HUES64 (cell line): ENCODE data around the gene EXOC1. TPM values are rescaled to one million over a fixed set of nuclear protein-coding genes. Genes with fewer than 3 reads are reported as not detected.

ENCODE experiments used
- H3K27ac ChIP-seq: 2 replicates; pipeline ENCODE4 v1.7.0; 2013; ENCODE audit warnings: low read depth, low read length, inconsistent platforms
- H3K27me3 ChIP-seq: 2 replicates; pipeline ENCODE4 v1.6.1; 2013; ENCODE audit warnings: mild to moderate bottlenecking, low read length; ENCODE audit not compliant: insufficient read depth
- H3K36me3 ChIP-seq: 2 replicates; pipeline ENCODE4 v1.6.1; 2013; ENCODE audit warnings: mild to moderate bottlenecking, low read length; ENCODE audit not compliant: insufficient read depth
- H3K4me1 ChIP-seq: 2 replicates; pipeline ENCODE4 v1.6.1; 2013; ENCODE audit warnings: mild to moderate bottlenecking, low read length, moderate library complexity; ENCODE audit not compliant: insufficient read depth
- H3K4me3 ChIP-seq: 2 replicates; pipeline ENCODE4 v1.5.1; 2013; ENCODE audit warnings: mild to moderate bottlenecking, low read length, moderate library complexity
- H3K9ac ChIP-seq: 2 replicates; pipeline ENCODE4 v1.6.1; 2013; ENCODE audit warnings: mild to moderate bottlenecking, low read depth, low read length
- H3K9me3 ChIP-seq: 2 replicates; pipeline ENCODE4 v1.6.1; 2013; ENCODE audit warnings: low read depth, low read length; ENCODE audit not compliant: insufficient read depth
- WGBS: fragments of 150-250, 120-280 bp; methylation state at CpG from one replicate; pipeline ENCODE4 v1.1.7; 2013; ENCODE audit warnings: missing lambda C conversion rate; 5-methylcytosine and 5-hydroxymethylcytosine counted together
- polyA plus RNA-seq, 2 experiments: library from polyadenylated mRNA; stranded (reverse); fragments of 50-300 nt; gene quantifications; one replicate each; pipeline ENCODE4 v1.2.3, GENCODE V29; 2013

Gene EXOC1
- polyA plus RNA-seq (2013, experiment 1 of 2), result 14.8 TPM
- 18.1 TPM for polyA plus RNA-seq (2013, experiment 2 of 2)

- peaks cover 4% of the 10 kb centered on the region; the same call in 1 of the 2 replicates for H3K9me3 ChIP-seq
- H3K4me1 ChIP-seq, result peaks cover 11% of the 10 kb centered on the region
- H3K9ac ChIP-seq, result peak within 1 kb of the TSS; percentile 78
- peak within 1 kb of the TSS; percentile 93 for H3K4me3 ChIP-seq
- H3K36me3 ChIP-seq, result peaks cover 4% of the 10 kb centered on the region; the same call in 1 of the 2 replicates
- WGBS, result under 1% methylated on average over 50 of the region's 50 CpGs
- H3K27me3 ChIP-seq, result peaks cover 4% of the 10 kb centered on the region; the same call in 1 of the 2 replicates
- peak within 1 kb of the TSS; percentile 26; the same call in 1 of the 2 replicates for H3K27ac ChIP-seq
Observed at GRCh38 chr4:55853484-55854046, at the start of gene EXOC1. Gene EXOC1 (plus strand): TSS chr4:55853648. CDS start chr4:55858324, 4,676 bp downstream.

- Histone ChIP-seq H3K9me3 (no peaks in the 10 kb centered on the region), H3K27ac (no peak overlapping the region), H3K4me1 (no peaks in the 10 kb centered on the region; the same call in 1 of the 2 replicates), H3K36me3 (no peaks in the 10 kb centered on the region), H3K4me3 (no peak overlapping the region), H3K27me3 (no peaks in the 10 kb centered on the region), H3K9ac (no peak overlapping the region)
Observed at GRCh38 chr4:55807556-55807955, 45.9 kb upstream of the EXOC1 start.

GRCh38 chr4:55808186-55808585 lies 45.3 kb upstream of the EXOC1 start:
- Histone ChIP-seq H3K27ac (no peak overlapping the region), H3K9ac (no peak overlapping the region), H3K4me3 (no peak overlapping the region), H3K36me3 (no peaks in the 10 kb centered on the region), H3K9me3 (no peaks in the 10 kb centered on the region), H3K4me1 (no peaks in the 10 kb centered on the region; the same call in 1 of the 2 replicates), H3K27me3 (no peaks in the 10 kb centered on the region)
- 84% methylated on average over 1 of the region's 2 CpGs for WGBS

- no peaks in the 10 kb centered on the region; the same call in 1 of the 2 replicates for H3K4me1 ChIP-seq
- H3K9me3 ChIP-seq, result no peaks in the 10 kb centered on the region
- no peak overlapping the region for H3K9ac ChIP-seq
- H3K36me3 ChIP-seq, result no peaks in the 10 kb centered on the region
- no peak overlapping the region for H3K4me3 ChIP-seq
- WGBS, result 90% methylated on average over 5 of the region's 5 CpGs
- H3K27me3 ChIP-seq, result no peaks in the 10 kb centered on the region
- no peak overlapping the region for H3K27ac ChIP-seq
Observed at GRCh38 chr4:55808632-55809031, 44.8 kb upstream of the EXOC1 start.

- WGBS, result 97% methylated on average over 3 of the region's 3 CpGs
- no peak overlapping the region for H3K4me3 ChIP-seq
- H3K9me3 ChIP-seq, result no peaks in the 10 kb centered on the region
- H3K4me1 ChIP-seq, result peaks cover 3% of the 10 kb centered on the region; the same call in 1 of the 2 replicates
- no peaks in the 10 kb centered on the region for H3K27me3 ChIP-seq
- H3K9ac ChIP-seq, result no peak overlapping the region
- H3K36me3 ChIP-seq, result no peaks in the 10 kb centered on the region
- H3K27ac ChIP-seq, result no peak overlapping the region
Observed at GRCh38 chr4:55817691-55818090, 35.8 kb upstream of the EXOC1 start.

GRCh38 chr4:55819634-55820033 lies 33.8 kb upstream of the EXOC1 start, which contains the start of gene EXOC1L:
Gene EXOC1L (plus strand): TSS chr4:55819790. CDS start chr4:55820027, 237 bp downstream.
- H3K27me3 ChIP-seq, result no peaks in the 10 kb centered on the region
- H3K27ac ChIP-seq, result no peak within 1 kb of the TSS
- WGBS, result 6% methylated on average over 13 of the region's 13 CpGs
- peaks cover 3% of the 10 kb centered on the region; the same call in 1 of the 2 replicates for H3K4me1 ChIP-seq
- 0 out of 2 replicates have a peak within 1 kb of the TSS, but pooled peaks have one; percentile 34 for H3K9ac ChIP-seq
- H3K9me3 ChIP-seq, result no peaks in the 10 kb centered on the region
- no peaks in the 10 kb centered on the region for H3K36me3 ChIP-seq
- H3K4me3 ChIP-seq, result peak within 1 kb of the TSS; percentile 36

GRCh38 chr4:55820279-55820678 lies 33.2 kb upstream of the EXOC1 start:
- Histone ChIP-seq H3K4me1 (peaks cover 3% of the 10 kb centered on the region; the same call in 1 of the 2 replicates), H3K27me3 (no peaks in the 10 kb centered on the region), H3K4me3 (no peak overlapping the region; the same call in 1 of the 2 replicates), H3K36me3 (no peaks in the 10 kb centered on the region), H3K9ac (no peak overlapping the region), H3K27ac (no peak overlapping the region), H3K9me3 (no peaks in the 10 kb centered on the region)
- WGBS, result 94% methylated on average over 1 of the region's 2 CpGs

- WGBS, result 97% methylated on average over 3 of the region's 3 CpGs
- Histone ChIP-seq H3K9ac (no peak overlapping the region), H3K9me3 (no peaks in the 10 kb centered on the region), H3K36me3 (no peaks in the 10 kb centered on the region), H3K27me3 (no peaks in the 10 kb centered on the region), H3K27ac (no peak overlapping the region), H3K4me1 (peaks cover 3% of the 10 kb centered on the region; the same call in 1 of the 2 replicates), H3K4me3 (no peak overlapping the region)
Observed at GRCh38 chr4:55822329-55822728, 31.1 kb upstream of the EXOC1 start.

- no peak overlapping the region for H3K9ac ChIP-seq
- no peaks in the 10 kb centered on the region for H3K9me3 ChIP-seq
- no peak overlapping the region for H3K27ac ChIP-seq
- H3K4me1 ChIP-seq, result peaks cover 2% of the 10 kb centered on the region; the same call in 1 of the 2 replicates
- no peaks in the 10 kb centered on the region for H3K36me3 ChIP-seq
- no peaks in the 10 kb centered on the region for H3K27me3 ChIP-seq
- no peak overlapping the region for H3K4me3 ChIP-seq
- 88% methylated on average over 2 of the region's 2 CpGs for WGBS
Observed at GRCh38 chr4:55824865-55825264, 28.6 kb upstream of the EXOC1 start.

GRCh38 chr4:55826986-55827385 lies 26.5 kb upstream of the EXOC1 start:
- Histone ChIP-seq H3K27ac (no peak overlapping the region), H3K9me3 (no peaks in the 10 kb centered on the region), H3K4me3 (no peak overlapping the region), H3K9ac (no peak overlapping the region), H3K36me3 (no peaks in the 10 kb centered on the region), H3K27me3 (no peaks in the 10 kb centered on the region), H3K4me1 (no peaks in the 10 kb centered on the region)

- H3K9ac ChIP-seq, result no peak overlapping the region
- H3K4me3 ChIP-seq, result no peak overlapping the region
Observed at GRCh38 chr4:55827582-55827981, 25.9 kb upstream of the EXOC1 start.

More at GRCh38 chr4:55827582-55827981, 25.9 kb upstream of the EXOC1 start:
- Histone ChIP-seq H3K27me3 (no peaks in the 10 kb centered on the region), H3K4me1 (no peaks in the 10 kb centered on the region), H3K36me3 (no peaks in the 10 kb centered on the region), H3K9me3 (no peaks in the 10 kb centered on the region), H3K27ac (no peak overlapping the region)
- 94% methylated on average over 2 of the region's 2 CpGs for WGBS
